Measurements from ENCODE around the gene SEC24D. TPM values are rescaled to one million over a fixed set of nuclear protein-coding genes. Genes with fewer than 3 reads are reported as not detected.

Gene SEC24D
- total and polyA plus RNA-seq, 2 experiments from 2014 or later: 37.6 to 94.8 TPM

- DNase-seq (ENCODE audit: low spot score): no peak
- TF ChIP-seq CTCF (conservative IDR thresholded peaks at IDR 0.05; ENCODE audit: low read depth in 2 of 2) (no peak), STAT1 (IDR thresholded peaks at IDR 0.05; ENCODE audit: unreplicated experiment) (no peak), EZH2phosphoT487 (IDR thresholded peaks at IDR 0.05; ENCODE audit: unreplicated experiment) (no peak)
- Histone ChIP-seq H4K20me1 (replicated peaks; ENCODE audit: insufficient read depth) (no peaks in the 10 kb centered on the region), H3K27me3 (ENCODE audit: insufficient read depth) (no peaks in the 10 kb centered on the region), H3K4me3 (no peak overlapping the region), H3F3A (replicated peaks; ENCODE audit: low read depth) (no peaks in the 10 kb centered on the region), H3K9me2 (ENCODE audit: insufficient read depth) (no peaks in the 10 kb centered on the region), H3K36me3 (ENCODE audit: insufficient read depth) (0 out of 2 replicates have a peak, but pooled peaks cover 4% of the 10 kb centered on the region), H3K79me2 (replicated peaks; ENCODE audit: insufficient read depth) (no peaks in the 10 kb centered on the region), H2AFZ (no peak overlapping the region), H3K4me2 (no peak overlapping the region), H3K4me1 (ENCODE audit: insufficient read depth) (peaks cover 10% of the 10 kb centered on the region), H3K27ac (ENCODE audit: low read depth) (no peak overlapping the region)
- Mint-ChIP-seq H3K36me3 (ENCODE audit: low read depth) (peaks cover 2% of the 10 kb centered on the region; the same call in 2 of the 3 replicates), H3K27me3 (ENCODE audit: insufficient read depth, low read depth, poor library complexity) (no peaks in the 10 kb centered on the region), H3K27ac (no peak overlapping the region), H3K4me3 (no peak overlapping the region), H3K4me1 (peaks cover 20% of the 10 kb centered on the region; the same call in 2 of the 3 replicates), H3K9me3 (no peaks in the 10 kb centered on the region)
- ATAC-seq: no peak
Measured at GRCh38 chr4:118757761-118758251, 78.1 kb downstream of the SEC24D start.

- no peaks in the 10 kb centered on the region for H3K27me3 ChIP-seq (ENCODE audit: insufficient read depth)
- H3K4me2 ChIP-seq: no peak overlapping the region
- H3K27me3 Mint-ChIP-seq (ENCODE audit: insufficient read depth, low read depth, poor library complexity): no peaks in the 10 kb centered on the region
- no peaks in the 10 kb centered on the region for H3K9me3 Mint-ChIP-seq
- no peak overlapping the region for H2AFZ ChIP-seq
- H3K9me2 ChIP-seq (ENCODE audit: insufficient read depth): no peaks in the 10 kb centered on the region
- H3K27ac Mint-ChIP-seq: no peak overlapping the region
- H3K4me3 Mint-ChIP-seq: no peak overlapping the region
- no peak for TF ChIP-seq ZNF462 (CRISPR knock-in tag; IDR thresholded peaks at IDR 0.05)
- TF ChIP-seq CTCF (conservative IDR thresholded peaks at IDR 0.05; ENCODE audit: low read depth in 2 of 2): no peak
- no peak for TF ChIP-seq POLR2AphosphoS5 (IDR thresholded peaks at IDR 0.05; ENCODE audit: low read depth)
- TF ChIP-seq ZNF114 (CRISPR knock-in tag; IDR thresholded peaks at IDR 0.05): no peak
- TF ChIP-seq STAT1 (IDR thresholded peaks at IDR 0.05; ENCODE audit: unreplicated experiment): no peak
- TF ChIP-seq EZH2 (IDR thresholded peaks at IDR 0.05; ENCODE audit: low read depth, unreplicated experiment): no peak
- TF ChIP-seq CREB1 (CRISPR knock-in tag; IDR thresholded peaks at IDR 0.05; ENCODE audit: low read depth): no peak
- H3K4me1 Mint-ChIP-seq: peaks cover 20% of the 10 kb centered on the region; the same call in 2 of the 3 replicates
- no peaks in the 10 kb centered on the region for H3F3A ChIP-seq (replicated peaks; ENCODE audit: low read depth)
- H3K79me2 ChIP-seq (replicated peaks; ENCODE audit: insufficient read depth): no peaks in the 10 kb centered on the region
- H3K4me3 ChIP-seq: no peak overlapping the region
- DNase-seq (ENCODE audit: low spot score) (no peak), ATAC-seq (no peak)
- H4K20me1 ChIP-seq (replicated peaks; ENCODE audit: insufficient read depth): no peaks in the 10 kb centered on the region
- peaks cover 10% of the 10 kb centered on the region for H3K4me1 ChIP-seq (ENCODE audit: insufficient read depth)
- H3K36me3 Mint-ChIP-seq (ENCODE audit: low read depth): peaks cover 8% of the 10 kb centered on the region; the same call in 2 of the 3 replicates
- no peak overlapping the region for H3K27ac ChIP-seq (ENCODE audit: low read depth)
- H3K36me3 ChIP-seq (ENCODE audit: insufficient read depth): peaks cover 12% of the 10 kb centered on the region; the same call in 1 of the 2 replicates
Measured at GRCh38 chr4:118756958-118757357, 79.0 kb downstream of the SEC24D start.
